GM18951 (cell line): ENCODE data around the gene RBM6.

Experiments used
- POLR2A ChIP-seq: IDR thresholded peaks from 4 replicates; pipeline ENCODE4 v1.6.1; 2011; ENCODE audit warnings: mild to moderate bottlenecking; ENCODE audit not compliant: insufficient read length, insufficient read depth; ENCODE audit errors: extremely low read depth
- in situ Hi-C: fragments of 300-500 bp; cut with MboI; formaldehyde crosslinking; loops from one replicate; pipeline ENCODE4 v1.12.0; 2022; ENCODE audit warnings: low sequenced_read_pairs, mixed read lengths, inconsistent platforms; ENCODE audit not compliant: unreplicated experiment

RBM6 gene

GRCh38 chr3:50123394-50124051, 183.6 kb downstream of the RBM6 start:
- in situ Hi-C loops, result loop anchor here (10.0 kb wide), 1 partner anchor 61 kb away; no protein-coding TSS in a partner anchor
- no peak for TF ChIP-seq POLR2A

- in situ Hi-C loops, result loop anchor here (10.0 kb wide), 1 partner anchor 61 kb away; no protein-coding TSS in a partner anchor
- no peak for TF ChIP-seq POLR2A
These were observed 184.3 kb downstream of the RBM6 start for GRCh38 chr3:50124052-50124799.

DNA sequence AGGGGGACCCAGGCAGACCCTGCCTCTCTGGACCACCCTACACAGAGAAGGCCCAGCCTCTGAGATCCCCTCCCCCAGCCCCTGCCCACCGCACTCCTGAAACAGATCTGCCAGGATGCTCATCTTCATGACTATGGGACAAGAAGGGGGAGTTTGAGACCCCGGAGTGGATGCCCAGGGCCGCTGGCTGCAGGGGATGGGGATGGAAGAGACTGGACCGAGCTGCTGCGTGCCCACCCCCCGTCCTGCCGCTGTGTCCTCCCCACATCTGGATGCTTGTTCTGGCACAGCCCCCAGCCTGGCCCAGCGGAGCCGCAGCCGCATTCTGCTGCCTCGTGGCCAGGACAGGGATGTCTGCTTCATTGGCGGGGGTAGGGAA, 184.8 kb downstream of the RBM6 start:
- in situ Hi-C loops, result loop anchor here (10.0 kb wide), 1 partner anchor 60 kb away; no protein-coding TSS in a partner anchor

GRCh38 chr3:50125541-50126286, 185.8 kb downstream of the RBM6 start:
- in situ Hi-C loops, result loop anchor here (10.0 kb wide), 1 partner anchor 59 kb away; no protein-coding TSS in a partner anchor
- no peak for TF ChIP-seq POLR2A

More for the DNA sequence above, 184.8 kb downstream of the RBM6 start:
- no peak for TF ChIP-seq POLR2A

DNA sequence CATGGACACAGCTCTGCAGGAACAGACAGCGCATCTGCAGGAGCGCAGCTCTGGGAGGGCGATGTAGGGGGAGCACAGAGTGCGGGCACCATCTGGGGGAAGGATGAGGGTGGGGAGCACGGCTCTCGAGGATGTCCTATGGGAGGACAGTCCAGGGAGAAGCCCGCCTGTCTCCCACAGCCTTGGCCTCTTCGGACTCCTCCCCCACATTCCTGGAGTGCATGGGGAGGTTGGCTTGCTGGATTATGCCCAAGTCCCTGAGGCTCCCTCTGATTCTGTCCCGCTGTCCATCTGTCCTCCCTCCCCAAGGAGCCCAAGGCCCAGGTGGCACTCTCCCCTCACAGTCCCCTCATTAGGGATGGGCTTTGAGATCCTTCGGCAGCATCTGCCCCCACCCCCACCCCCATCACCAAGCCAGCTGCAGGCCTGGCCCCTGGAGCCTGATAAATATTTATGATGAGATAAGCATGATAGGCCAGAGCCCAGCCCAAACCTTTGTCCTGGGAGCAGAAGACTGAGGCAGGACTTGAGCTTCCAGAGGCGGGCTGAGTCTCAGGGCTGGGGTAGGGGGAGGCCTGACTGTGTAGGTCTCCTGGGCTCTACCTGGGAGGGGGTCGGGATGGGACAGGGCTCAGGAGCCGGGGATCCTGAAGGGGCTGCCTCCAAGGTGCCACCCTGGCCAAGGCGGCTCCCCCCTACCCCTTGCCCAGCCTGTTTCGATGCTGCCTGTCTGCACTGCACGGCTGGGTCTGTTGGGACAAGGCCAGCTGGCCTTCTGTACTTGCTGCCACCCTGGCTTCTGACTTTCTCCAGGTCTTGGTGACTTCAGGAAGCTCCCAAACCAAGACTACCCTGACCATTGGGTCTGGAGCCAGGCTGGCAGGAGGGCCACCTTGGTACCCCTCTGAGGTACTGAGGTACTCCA, 186.6 kb downstream of the RBM6 start:
- in situ Hi-C loops, result loop anchor here (10.0 kb wide), 1 partner anchor 58 kb away; no protein-coding TSS in a partner anchor
- TF ChIP-seq POLR2A, result no peak
